Body of pancreas (tissue), 4 donors: ENCODE results near the gene SLC4A5. TPM values are rescaled to one million over a fixed set of nuclear protein-coding genes. Genes with fewer than 3 reads are reported as not detected.
"Not testable (repeated sequence)": the region's sequence is repeated elsewhere in the genome, so short reads cannot be mapped to it uniquely, and the experiment has no call there.

Experiments used
- ATAC-seq: fragments of 150-250 bp; one replicate; pipeline ENCODE4 v1.9.1; 2016
- DNase-seq, 4 donors: peaks; one replicate each; pipeline ENCODE4 v3.0.0-alpha.2; 2019
- H3K27ac ChIP-seq, 4 donors: fragments of 200-600 bp; sonication (generic); 1 replicate in 3 of 4; 2 replicates in 1 of 4; pipeline versions ENCODE4 v1.5.1 to v1.6.1; 2016 to 2019; ENCODE audit warnings: mild to moderate bottlenecking in 1 of 4, mixed read lengths in 1 of 4, moderate library complexity in 1 of 4
- H3K27me3 ChIP-seq, 2 donors: fragments of 200-600 bp; sonication (generic); one replicate each; pipeline ENCODE4 v1.6.0; 2016; ENCODE audit warnings: mild to moderate bottlenecking in 1 of 2
- H3K36me3 ChIP-seq, 2 donors: fragments of 200-600 bp; sonication (generic); replicated peaks in 1 of 2; 2 replicates each; pipeline ENCODE4 v1.5.1; 2016; ENCODE audit warnings: low read depth in 2 of 2; ENCODE audit not compliant: insufficient read depth in 1 of 2
- H3K4me1 ChIP-seq: fragments of 200-600 bp; sonication (generic); one replicate; pipeline ENCODE4 v1.6.0; 2016
- H3K4me3 ChIP-seq, 2 donors: fragments of 200-600 bp; sonication (generic); 1 replicate in 1 of 2; 2 replicates in 1 of 2; pipeline ENCODE4 v1.5.1; 2016 to 2019
- H3K9me3 ChIP-seq, 3 donors: fragments of 200-600 bp; sonication (generic); 1 replicate in 2 of 3; 2 replicates in 1 of 3; pipeline ENCODE4 v1.5.1; 2016
- POLR2A ChIP-seq, 3 donors: fragments of 450-650 bp; IDR thresholded peaks; one replicate each; pipeline ENCODE4 v1.6.1; 2016; ENCODE audit warnings: antibody characterized with exemption in 3 of 3, mild to moderate bottlenecking in 2 of 3
- WGBS, 2 donors: methylation state at CpG; one replicate each; pipeline ENCODE4 v1.1.5; 2017; 5-methylcytosine and 5-hydroxymethylcytosine counted together
- intact Hi-C: fragments of 100-400 bp; cut with DNase I; formaldehyde crosslinking; loops from one replicate; pipeline ENCODE4 v1.15.1; 2023
- total RNA-seq, 2 donors: library from RNA; depleted of rRNA; stranded (reverse); fragments of >200 nt; gene quantifications; one replicate each; pipeline ENCODE4 v1.1.0, GENCODE V29; 2016
- TF ChIP-seq, protein P1 (sequence below), 7 experiments: fragments of 450-650 bp in 4 of 7; fragments of 200-600 bp in 3 of 7; sonication (generic) in 3 of 7; IDR thresholded peaks; one replicate each; pipeline ENCODE4 v1.5.1; 2016 to 2019; ENCODE audit warnings: antibody characterized with exemption in 7 of 7

Gene SLC4A5
- total RNA-seq, 2 donors from 2014 or later = 2.3 to 8.3 TPM

GRCh38 chr2:74216642-74217041, 126.6 kb downstream of the SLC4A5 start:
- DNase-seq = no peak
- Histone ChIP-seq H3K9me3 (no peaks in the 10 kb centered on the region), H3K27ac (no peak overlapping the region), H3K27me3 (no peaks in the 10 kb centered on the region), H3K4me3 (no peak overlapping the region), H3K36me3 (peaks cover 0 to 4% of the 10 kb centered on the region in 2 donors), H3K4me1 (no peaks in the 10 kb centered on the region)
- TF ChIP-seq, protein P1, sequence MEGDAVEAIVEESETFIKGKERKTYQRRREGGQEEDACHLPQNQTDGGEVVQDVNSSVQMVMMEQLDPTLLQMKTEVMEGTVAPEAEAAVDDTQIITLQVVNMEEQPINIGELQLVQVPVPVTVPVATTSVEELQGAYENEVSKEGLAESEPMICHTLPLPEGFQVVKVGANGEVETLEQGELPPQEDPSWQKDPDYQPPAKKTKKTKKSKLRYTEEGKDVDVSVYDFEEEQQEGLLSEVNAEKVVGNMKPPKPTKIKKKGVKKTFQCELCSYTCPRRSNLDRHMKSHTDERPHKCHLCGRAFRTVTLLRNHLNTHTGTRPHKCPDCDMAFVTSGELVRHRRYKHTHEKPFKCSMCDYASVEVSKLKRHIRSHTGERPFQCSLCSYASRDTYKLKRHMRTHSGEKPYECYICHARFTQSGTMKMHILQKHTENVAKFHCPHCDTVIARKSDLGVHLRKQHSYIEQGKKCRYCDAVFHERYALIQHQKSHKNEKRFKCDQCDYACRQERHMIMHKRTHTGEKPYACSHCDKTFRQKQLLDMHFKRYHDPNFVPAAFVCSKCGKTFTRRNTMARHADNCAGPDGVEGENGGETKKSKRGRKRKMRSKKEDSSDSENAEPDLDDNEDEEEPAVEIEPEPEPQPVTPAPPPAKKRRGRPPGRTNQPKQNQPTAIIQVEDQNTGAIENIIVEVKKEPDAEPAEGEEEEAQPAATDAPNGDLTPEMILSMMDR (IDR thresholded peaks at IDR 0.05) = no peak
- TF ChIP-seq POLR2A (IDR thresholded peaks at IDR 0.05) = no peak
- ATAC-seq = no peak
- WGBS, 2 donors = 49 to 50% methylated on average over 2 of the region's 2 CpGs
- intact Hi-C loops = no loop called here

GRCh38 chr2:74215771-74216170, 127.4 kb downstream of the SLC4A5 start:
- H3K4me3 ChIP-seq, H3K4me1 ChIP-seq, H3K27me3 ChIP-seq, DNase-seq, H3K9me3 ChIP-seq, ATAC-seq, H3K27ac ChIP-seq, H3K36me3 ChIP-seq, intact Hi-C loops: not testable (repeated sequence)
- 86 to 88% methylated on average over 6 of the region's 6 CpGs for WGBS, 2 donors

GRCh38 chr2:74212702-74213410, 130.4 kb downstream of the SLC4A5 start:
- no peak for DNase-seq
- WGBS, 2 donors = 62 to 76% methylated on average over 3 of the region's 3 CpGs
- Histone ChIP-seq H3K9me3 (no peaks in the 10 kb centered on the region), H3K4me3 (no peak overlapping the region), H3K27me3 (no peaks in the 10 kb centered on the region), H3K4me1 (no peaks in the 10 kb centered on the region), H3K36me3 (peaks cover 0 to 9% of the 10 kb centered on the region in 2 donors), H3K27ac (no peak overlapping the region)
- no peak for ATAC-seq
- intact Hi-C loops = no loop called here
- no peak for TF ChIP-seq POLR2A (IDR thresholded peaks at IDR 0.05)
- TF ChIP-seq, protein P1 (IDR thresholded peaks at IDR 0.05) = no peak

DNA sequence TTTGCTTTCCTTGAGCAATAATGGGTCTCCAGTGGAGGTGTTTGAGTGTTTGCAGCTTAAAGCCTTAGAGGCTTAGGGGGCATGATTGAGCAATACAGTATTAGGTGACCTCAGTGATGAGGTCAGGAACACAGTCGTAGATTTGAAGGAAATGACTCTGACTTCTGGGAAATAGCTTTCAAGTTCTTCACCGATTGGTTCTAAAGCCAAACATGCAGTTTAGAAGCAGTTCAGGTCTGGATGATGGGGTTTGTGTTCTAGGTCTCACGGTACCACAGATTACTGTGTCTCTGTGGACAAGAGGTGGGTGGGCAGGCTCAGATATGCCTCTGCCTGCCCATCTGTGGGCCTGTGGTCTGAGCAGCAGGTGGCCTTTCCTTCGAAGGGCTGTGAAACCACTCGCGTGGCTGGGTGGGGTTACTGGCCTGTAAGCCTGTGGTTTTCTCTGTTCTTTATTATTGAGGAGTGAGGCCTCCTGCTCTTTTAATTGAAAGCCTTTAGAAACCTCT, 137.0 kb downstream of the SLC4A5 start:
- Histone ChIP-seq H3K4me1 (peaks cover 31% of the 10 kb centered on the region), H3K27ac (peak overlapping the region in 3 of 4 donors; percentile 25 to 74 (median 67)), H3K9me3 (no peaks in the 10 kb centered on the region), H3K4me3 (no peak overlapping the region), H3K36me3 (peaks cover 0 to 6% of the 10 kb centered on the region in 2 donors), H3K27me3 (no peaks in the 10 kb centered on the region)
- 49 to 63% methylated on average over 6 of the region's 6 CpGs for WGBS, 2 donors
- ATAC-seq = peak; percentile 74
- intact Hi-C loops = no loop called here
- TF ChIP-seq, protein P1 (IDR thresholded peaks at IDR 0.05) = no peak
- TF ChIP-seq POLR2A (IDR thresholded peaks at IDR 0.05) = no peak
- no peak for DNase-seq

- 20 to 28% methylated on average over 6 of the region's 6 CpGs for WGBS, 2 donors
- Histone ChIP-seq H3K4me1 (peaks cover 38% of the 10 kb centered on the region), H3K9me3 (no peaks in the 10 kb centered on the region), H3K36me3 (peaks cover 0 to 3% of the 10 kb centered on the region in 2 donors), H3K27ac (peak overlapping the region in 3 of 4 donors; percentile 24 to 74 (median 67)), H3K27me3 (no peaks in the 10 kb centered on the region), H3K4me3 (no peak overlapping the region)
- ATAC-seq (peak; percentile 81), DNase-seq (peak; percentile 49 to 67 (median 62))
- intact Hi-C loops = no loop called here
- TF ChIP-seq, protein P1 (IDR thresholded peaks at IDR 0.05) = no peak
- no peak for TF ChIP-seq POLR2A (IDR thresholded peaks at IDR 0.05)
Observed at GRCh38 chr2:74205596-74205995, 137.6 kb downstream of the SLC4A5 start.
